ENCODE measurements around the gene KMT5C. TPM values are rescaled to one million over a fixed set of nuclear protein-coding genes. Genes with fewer than 3 reads are reported as not detected.

The KMT5C gene
- total and polyA plus RNA-seq, 10 of the 15 experiments (the other 5 are each of a cell fraction or from before 2014, with no cell fraction given): 0.20 to 15.8 (median 4.3) TPM; not detected in 1

GRCh38 chr19:55391702-55392615 is 52.3 kb downstream of the KMT5C start:
- H3K27me3 ChIP-seq (replicated peaks in 1 of 2; ENCODE audit: control insufficient read depth in 2 of 2, insufficient read depth in 2 of 2, low read length in 1 of 2): no peaks in the 10 kb centered on the region
- intact Hi-C loops (cut with micrococcal nuclease; ENCODE audit: unreplicated experiment): no loop called here
- H3K4me2 ChIP-seq (ENCODE audit: control insufficient read depth, insufficient read depth): no peak overlapping the region
- POLR2A ChIA-PET: interaction anchor here (0.5 to 0.6 kb wide), 3 partner anchors 277 to 747 kb away, joined by 3 to 7 read pairs (median 4); no protein-coding TSS in a partner anchor
- H3K4me1 ChIP-seq (ENCODE audit: control insufficient read depth, insufficient read depth, low read length): peaks cover 16% of the 10 kb centered on the region
- CTCF ChIA-PET: interaction anchor here (0.6 to 1.4 kb wide), 2 partner anchors 90 kb away, joined by 3 to 4 read pairs; no protein-coding TSS in a partner anchor
- H3K9me3 ChIP-seq (replicated peaks; ENCODE audit: control insufficient read depth, insufficient read depth, low read length): no peaks in the 10 kb centered on the region
- no peak overlapping the region for H3K4me3 ChIP-seq
- H3K27ac ChIP-seq (ENCODE audit: control insufficient read depth, insufficient read depth): no peak overlapping the region
- FAIRE-seq (no peak), ATAC-seq (no peak), DNase-seq (ENCODE audit: low read depth, low spot score) (no peak)
- peaks cover 14 to 23% of the 10 kb centered on the region in 2 experiments; a peak in 3 of 4 replicates for H3K36me3 ChIP-seq (ENCODE audit: control insufficient read depth in 2 of 2, insufficient read depth in 2 of 2, low read length in 1 of 2)
- no peak overlapping the region for H3K9ac ChIP-seq (ENCODE audit: control insufficient read depth, insufficient read depth, low read length)
- SMC1A ChIA-PET (ENCODE audit: uncharacterized antibody, unreplicated experiment): no interaction called here
- no peak for TF ChIP-seq IRF5 (IDR thresholded peaks at IDR 0.05; ENCODE audit: borderline replicate concordance)
- TF ChIP-seq MXI1 (IDR thresholded peaks at IDR 0.05; ENCODE audit: low read depth, low read length): no peak
- TF ChIP-seq SRF (IDR thresholded peaks at IDR 0.05; ENCODE audit: low read depth in 2 of 2, low read length in 2 of 2): no peak
- TF ChIP-seq KAT2A (conservative IDR thresholded peaks at IDR 0.05; ENCODE audit: control insufficient read depth, low read depth, low read length): no peak
- no peak for TF ChIP-seq WRNIP1 (IDR thresholded peaks at IDR 0.05; ENCODE audit: borderline replicate concordance, low read depth, low read length)
- no peak for TF ChIP-seq CBX3 (IDR thresholded peaks at IDR 0.05; ENCODE audit: borderline replicate concordance, low read depth)
- no peak for TF ChIP-seq PAX8 (IDR thresholded peaks at IDR 0.05)
- no peak for TF ChIP-seq MYB (IDR thresholded peaks at IDR 0.05; ENCODE audit: borderline replicate concordance, low read depth, low read length)
- TF ChIP-seq CHD2 (IDR thresholded peaks at IDR 0.05; ENCODE audit: borderline replicate concordance, low read depth, low read length): no peak
- TF ChIP-seq ZNF24 (IDR thresholded peaks at IDR 0.05): no peak
- no peak for TF ChIP-seq SP1 (IDR thresholded peaks at IDR 0.05; ENCODE audit: low read depth, low read length)
- no peak for TF ChIP-seq CBX5 (IDR thresholded peaks at IDR 0.05; ENCODE audit: low read depth)
- no peak for TF ChIP-seq IKZF2 (IDR thresholded peaks at IDR 0.05)
- no peak for TF ChIP-seq RAD51 (IDR thresholded peaks at IDR 0.05)
- no peak for TF ChIP-seq NFYA (IDR thresholded peaks at IDR 0.05; ENCODE audit: borderline replicate concordance, low read depth, low read length)
- no peak for TF ChIP-seq CTCF (IDR thresholded peaks at IDR 0.05 in 2 of 3, conservative IDR thresholded peaks at IDR 0.05 in 1 of 3; ENCODE audit: control insufficient read depth in 2 of 3, extremely low read depth in 1 of 3, insufficient read depth in 1 of 3, low read depth in 3 of 3, low read length in 3 of 3)
- BruUV-seq (replicated peaks): no TSS peak
- RAD21 ChIA-PET (ENCODE audit: unreplicated experiment): interaction anchor here (0.9 to 1.2 kb wide), 2 partner anchors 12 to 99 kb away, joined by 3 to 4 read pairs; no protein-coding TSS in a partner anchor
- H3K79me2 ChIP-seq (ENCODE audit: control insufficient read depth, insufficient read depth, low read length): peaks cover 20% of the 10 kb centered on the region
- H4K20me1 ChIP-seq (ENCODE audit: control insufficient read depth, insufficient read depth): peaks cover 7% of the 10 kb centered on the region
- 38% methylated on average over 18 of the region's 18 CpGs for WGBS (ENCODE audit: insufficient coverage, insufficient replicate concordance, low lambda C conversion rate, missing lambda C conversion rate)
- H2AFZ ChIP-seq (ENCODE audit: control insufficient read depth, low read depth, low read length): no peak overlapping the region
- in situ Hi-C loops (cut with MboI): no loop called here
